ENCODE data around the gene LYST.

GRCh38 chr1:235703506-235703905 lies 163.2 kb downstream of the LYST start:
- TF ChIP-seq CTCF (IDR thresholded peaks at IDR 0.05; ENCODE audit: insufficient read depth, low read length) (no peak), GABPA (IDR thresholded peaks at IDR 0.05; ENCODE audit: low read depth) (no peak), POLR2AphosphoS5 (IDR thresholded peaks at IDR 0.05; ENCODE audit: low read depth) (no peak)
